Measurements from ENCODE around the gene ZDHHC7. TPM values are rescaled to one million over a fixed set of nuclear protein-coding genes. Genes with fewer than 3 reads are reported as not detected.
A peak's percentile ranks its signal among the peaks of the same experiment; 100 is the strongest.
"Not testable (repeated sequence)": the region's sequence is repeated elsewhere in the genome, so short reads cannot be mapped to it uniquely, and the experiment has no call there.

ZDHHC7 gene
- total RNA-seq, 1 experiment from 2014 or later, result 78.0 TPM

- DNase-seq (ENCODE audit: low read depth), result no peak
Measured at GRCh38 chr16:85045077-85045476, 33.7 kb upstream of the ZDHHC7 start.

DNA sequence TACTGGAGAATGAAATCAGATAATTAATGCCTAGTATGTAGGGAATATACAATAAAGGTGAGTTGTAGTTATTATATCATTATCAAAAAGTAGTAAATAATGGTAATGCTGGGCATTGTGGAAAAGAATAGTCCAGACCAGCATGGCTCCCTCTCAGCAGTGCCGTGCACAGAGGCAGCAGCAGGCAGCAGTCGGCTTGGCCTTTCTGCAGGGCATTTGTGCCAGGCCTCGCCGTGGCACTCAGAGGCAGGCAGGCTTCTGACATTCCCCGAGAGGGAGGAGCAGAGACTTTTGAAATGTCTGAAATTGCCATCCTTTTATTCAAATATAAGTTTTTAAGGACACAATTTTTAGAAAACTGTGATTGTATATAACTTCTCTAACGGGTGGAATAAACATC, 31.3 kb upstream of the ZDHHC7 start:
- no peak for DNase-seq (ENCODE audit: low read depth)

GRCh38 chr16:85042167-85042526, 30.8 kb upstream of the ZDHHC7 start:
- DNase-seq (ENCODE audit: low read depth), result no peak

- no peak for DNase-seq (ENCODE audit: low read depth)
Measured at GRCh38 chr16:85041219-85042166, 30.2 kb upstream of the ZDHHC7 start.

- DNase-seq (ENCODE audit: low read depth), result no peak
Measured at GRCh38 chr16:85040685-85041084, 29.4 kb upstream of the ZDHHC7 start.

GRCh38 chr16:85037721-85038120, 26.4 kb upstream of the ZDHHC7 start:
- no peak for DNase-seq (ENCODE audit: low read depth)

DNA sequence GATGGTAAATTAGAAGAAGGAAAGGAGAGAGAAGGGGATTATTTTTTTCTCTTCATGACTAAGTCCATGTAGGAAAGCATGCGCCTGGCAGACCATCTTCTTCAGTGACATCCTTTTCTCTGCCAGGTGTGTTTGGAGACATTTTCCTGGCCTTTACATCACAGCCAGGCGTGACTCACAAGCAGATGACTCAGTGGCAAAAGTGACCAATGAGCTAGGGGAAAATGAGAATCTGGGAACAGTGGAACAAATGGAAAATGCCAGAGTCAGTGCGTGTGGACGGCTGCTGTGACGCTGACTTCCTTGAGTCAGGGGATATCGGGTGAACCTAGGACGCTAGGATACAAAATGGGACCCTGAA, 25.7 kb upstream of the ZDHHC7 start:
- DNase-seq (ENCODE audit: low read depth), result peak; percentile 93

DNA sequence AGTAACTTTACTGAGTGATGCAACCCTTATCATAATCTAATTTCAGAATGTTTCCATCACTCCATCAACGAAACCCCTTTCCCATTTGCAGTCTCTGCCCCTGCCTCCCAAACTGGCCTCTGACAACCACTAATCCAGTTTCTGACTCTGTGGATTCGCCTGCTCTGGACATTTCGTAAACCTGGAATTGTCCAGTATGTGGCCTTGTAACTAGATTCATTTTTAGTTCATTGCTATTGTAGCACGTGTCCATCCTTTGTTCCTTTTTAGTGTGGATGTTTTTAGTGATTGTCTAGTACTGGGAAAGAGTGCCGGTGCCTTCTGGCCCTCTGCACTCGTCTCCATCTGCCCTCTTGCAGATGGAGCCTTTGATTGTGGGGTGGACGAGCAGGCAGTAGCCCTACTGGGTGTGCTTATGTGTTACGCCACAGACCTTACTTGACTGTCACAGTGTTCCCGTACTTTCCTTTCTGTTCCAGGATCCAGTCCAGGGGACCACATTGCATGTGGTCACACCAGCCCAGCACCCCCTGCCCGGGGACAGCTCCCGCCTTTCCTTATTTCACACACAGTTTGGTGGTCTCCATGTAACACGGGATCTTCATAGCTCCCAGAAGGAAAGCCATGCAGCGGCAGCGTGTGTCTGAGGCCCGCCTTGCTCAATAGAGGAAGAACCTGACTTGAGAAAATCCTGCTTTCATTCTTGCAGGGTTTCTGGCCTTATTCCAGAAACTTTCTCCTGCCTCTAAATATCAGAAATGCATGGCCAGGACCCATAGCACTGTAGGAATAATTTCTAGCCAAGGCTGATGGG, 25.1 kb upstream of the ZDHHC7 start:
- DNase-seq (ENCODE audit: low read depth), result no peak

DNA sequence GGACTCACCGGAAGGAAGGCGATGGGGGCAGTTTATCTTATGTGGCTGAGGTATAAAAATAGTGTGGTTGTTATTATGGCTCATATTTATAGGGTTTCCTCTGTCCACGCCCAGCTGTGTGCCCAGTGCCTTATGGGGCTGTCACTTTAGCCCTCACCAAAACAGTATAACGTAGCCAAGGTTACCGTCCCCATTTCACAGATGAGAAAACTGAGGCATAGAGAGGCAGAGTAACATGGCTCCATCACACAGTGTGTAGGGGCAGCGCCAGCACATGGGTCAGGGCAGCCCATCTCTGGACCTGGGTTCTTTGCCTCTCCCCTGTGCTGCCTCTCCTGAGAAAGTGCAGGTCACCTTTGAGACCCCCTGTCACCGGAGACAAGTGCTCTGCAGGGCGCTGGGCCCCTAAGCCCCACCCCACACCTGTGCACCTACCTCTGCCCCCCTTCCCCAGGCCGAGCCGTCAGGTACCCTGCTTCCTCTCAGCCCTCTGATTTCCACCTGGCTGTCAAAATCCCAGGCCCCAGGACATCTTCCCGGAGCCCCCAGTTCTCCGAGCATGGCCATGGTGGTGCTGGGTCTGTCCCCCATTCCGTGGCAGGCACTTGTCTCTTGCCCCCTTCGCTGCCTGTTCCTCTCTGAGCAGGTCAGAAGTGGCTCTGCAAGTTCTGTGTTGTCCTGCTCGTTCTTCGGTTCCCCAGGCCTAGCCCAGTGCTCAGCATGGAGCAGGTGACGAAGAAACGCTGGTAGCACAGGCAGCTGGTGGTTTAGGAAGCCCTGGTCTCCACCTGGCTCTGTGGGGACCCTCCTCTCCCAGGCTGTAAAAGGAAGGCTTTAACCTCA, 23.5 kb upstream of the ZDHHC7 start:
- no peak for DNase-seq (ENCODE audit: low read depth)

GRCh38 chr16:85033171-85033570, 21.8 kb upstream of the ZDHHC7 start:
- DNase-seq (ENCODE audit: low read depth), result no peak

GRCh38 chr16:85032187-85032586, 20.9 kb upstream of the ZDHHC7 start:
- DNase-seq (ENCODE audit: low read depth), result not testable (repeated sequence)

DNA sequence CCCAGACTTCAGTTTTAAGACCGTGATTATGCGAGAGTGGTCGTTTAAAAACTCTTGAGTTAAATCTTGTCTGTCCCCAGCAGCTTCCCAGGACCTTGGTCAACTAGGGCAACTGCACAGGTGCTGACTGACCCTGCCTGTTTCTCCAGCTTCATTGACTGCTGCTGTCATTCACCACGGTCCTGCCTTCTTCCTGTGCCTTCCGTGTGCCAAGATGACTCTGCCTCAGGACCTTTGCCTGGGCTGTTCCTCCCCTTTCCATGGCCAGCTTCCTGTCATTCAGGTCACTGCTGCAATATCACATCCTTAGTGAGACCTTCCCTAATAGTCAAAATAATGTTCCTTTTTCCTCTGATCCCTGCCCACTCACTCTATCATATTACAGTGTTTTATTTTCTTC, 20.1 kb upstream of the ZDHHC7 start:
- DNase-seq (ENCODE audit: low read depth), result no peak

DNA sequence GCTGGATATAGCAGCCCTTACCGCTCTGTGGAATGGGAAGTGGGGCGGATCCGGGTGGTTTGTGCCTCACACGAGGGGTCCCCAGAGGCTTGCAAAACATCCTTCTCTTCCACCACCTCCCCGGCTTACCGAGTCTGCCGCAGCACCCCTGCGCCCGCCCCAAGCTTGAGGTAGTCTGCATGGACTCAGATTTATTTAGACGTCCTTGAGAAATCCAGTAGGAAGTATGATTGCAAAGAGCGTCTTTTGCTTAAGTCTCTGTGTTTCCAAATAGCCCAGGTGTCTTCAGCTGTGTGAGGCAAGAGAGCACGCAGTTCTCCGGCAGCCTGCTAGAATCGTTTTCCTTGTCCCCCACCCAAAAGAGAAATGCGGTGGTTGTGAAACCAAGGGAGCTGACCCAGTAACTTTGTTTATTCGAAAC, 18.7 kb upstream of the ZDHHC7 start:
- DNase-seq (ENCODE audit: low read depth), result no peak

DNA sequence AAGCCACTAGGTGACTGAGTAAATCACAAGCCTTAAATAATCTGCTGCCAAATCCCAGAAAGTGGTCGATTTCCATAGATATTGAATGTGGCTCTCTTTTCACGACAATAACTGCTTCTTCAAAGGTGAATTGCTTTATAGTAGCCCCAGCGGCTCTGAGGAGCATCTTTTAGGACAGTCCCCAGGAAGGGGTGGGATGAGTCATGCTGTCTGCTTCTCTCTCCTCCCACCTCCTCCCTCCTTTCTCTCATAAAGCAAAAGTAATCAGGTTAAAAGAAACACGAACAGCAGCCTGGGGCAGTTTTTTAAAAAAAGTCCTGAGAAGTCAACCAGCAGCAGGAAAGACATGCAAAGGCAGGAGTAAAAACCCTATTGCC, 18.1 kb upstream of the ZDHHC7 start:
- peak; percentile 93 for DNase-seq (ENCODE audit: low read depth)

DNA sequence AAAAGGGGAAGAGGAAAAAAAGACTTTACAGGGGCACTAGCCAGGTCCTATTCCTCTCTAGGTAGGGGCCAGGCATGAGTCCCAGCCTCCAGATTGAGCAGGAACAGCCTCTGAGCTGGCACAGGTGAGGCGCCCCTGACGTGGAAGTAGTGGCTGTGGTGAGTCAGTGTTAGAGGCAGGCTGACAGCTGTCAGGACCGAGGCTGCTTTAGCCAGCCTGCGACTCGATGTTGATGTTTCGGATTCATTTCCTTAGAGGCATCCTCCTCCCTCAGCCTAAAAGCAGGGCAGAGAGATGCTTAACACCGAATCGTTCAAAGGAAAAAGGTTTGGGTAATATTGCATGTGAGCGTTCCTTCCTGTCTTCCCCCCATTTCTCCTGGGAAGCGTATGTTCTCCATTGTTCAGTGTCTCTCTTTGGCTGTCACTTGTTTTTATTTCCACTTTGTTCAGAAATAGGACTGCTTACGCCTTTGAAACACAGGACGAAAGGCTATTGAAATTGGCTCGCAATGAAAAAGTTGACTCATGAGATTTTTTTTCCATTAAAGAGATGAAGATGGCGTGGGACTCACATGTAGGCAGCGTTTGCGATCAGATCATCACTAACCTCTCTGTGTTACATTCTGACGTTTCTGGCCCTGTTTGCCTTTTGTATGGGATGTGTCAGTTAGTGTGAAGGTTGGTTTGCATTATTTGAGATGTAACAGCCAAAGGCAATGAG, 17.5 kb upstream of the ZDHHC7 start:
- DNase-seq (ENCODE audit: low read depth), result peak; percentile 79

DNA sequence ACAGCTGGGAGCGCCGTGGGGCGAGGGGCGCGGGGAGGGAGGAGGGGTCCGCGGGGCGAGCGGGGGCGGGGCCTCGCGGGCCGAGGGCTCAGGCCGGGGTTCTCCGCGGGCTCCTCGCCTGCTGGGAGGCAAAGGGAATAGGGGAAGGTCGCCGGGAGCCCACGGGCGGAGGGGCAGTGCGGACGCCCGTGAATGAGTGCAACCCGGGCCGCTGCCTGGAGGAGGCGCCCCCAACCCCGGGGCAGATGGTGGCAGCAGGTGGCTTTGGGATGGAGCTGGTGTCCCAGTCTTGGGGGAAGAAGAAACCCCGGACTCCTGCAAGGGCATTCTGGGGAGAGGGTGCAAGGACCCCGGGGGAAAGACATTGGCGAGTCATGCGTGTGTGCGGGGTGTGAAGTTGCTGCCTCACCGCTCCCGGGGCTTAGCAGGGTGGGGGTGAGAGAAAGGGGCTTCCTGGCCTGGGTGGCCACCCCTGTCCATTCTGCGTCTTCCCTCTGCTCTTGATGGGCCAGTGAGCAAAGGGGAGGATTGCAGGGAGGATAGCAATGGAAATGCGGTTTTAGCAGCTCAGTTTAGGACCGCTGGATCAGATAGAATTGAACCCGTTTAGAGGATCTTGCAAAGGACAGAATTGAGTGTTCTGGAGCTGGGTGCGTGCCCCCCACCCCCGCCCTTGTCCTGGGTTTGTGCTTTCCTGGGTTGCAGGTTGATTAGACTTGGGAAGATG, 16.8 kb upstream of the ZDHHC7 start:
- no peak for DNase-seq (ENCODE audit: low read depth)

- DNase-seq (ENCODE audit: low read depth), result peak; percentile 88
Measured at GRCh38 chr16:85027349-85027957, 16.1 kb upstream of the ZDHHC7 start, which contains the start of gene KIAA0513. KIAA0513 (plus strand) TSS chr16:85027795; CDS start chr16:85067072, 39,277 bp downstream.

DNA sequence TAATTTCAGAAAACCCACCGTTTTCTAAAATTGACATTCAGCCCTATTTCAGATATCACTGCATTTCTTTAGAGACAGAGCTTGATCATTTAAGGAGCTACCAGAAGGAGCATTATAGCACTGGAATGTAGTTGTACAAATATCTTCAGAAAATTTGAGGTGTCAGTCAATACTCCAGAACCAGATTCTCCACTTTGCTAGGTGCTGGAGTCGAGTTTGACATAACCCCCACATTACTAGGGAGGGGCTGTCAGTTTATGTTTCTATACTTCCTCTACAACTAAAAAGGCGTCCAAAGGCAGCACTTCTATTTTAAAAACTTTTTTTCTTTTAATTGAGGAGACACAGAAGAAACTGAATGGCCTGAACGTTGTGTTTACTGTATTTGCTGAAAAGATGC, 15.4 kb upstream of the ZDHHC7 start:
- no peak for DNase-seq (ENCODE audit: low read depth)

GRCh38 chr16:85025781-85026653, 14.7 kb upstream of the ZDHHC7 start:
- DNase-seq (ENCODE audit: low read depth), result no peak

Measured in M059J (cell line).